Measurements from ENCODE around the gene MRPS6.

MRPS6 gene

DNA sequence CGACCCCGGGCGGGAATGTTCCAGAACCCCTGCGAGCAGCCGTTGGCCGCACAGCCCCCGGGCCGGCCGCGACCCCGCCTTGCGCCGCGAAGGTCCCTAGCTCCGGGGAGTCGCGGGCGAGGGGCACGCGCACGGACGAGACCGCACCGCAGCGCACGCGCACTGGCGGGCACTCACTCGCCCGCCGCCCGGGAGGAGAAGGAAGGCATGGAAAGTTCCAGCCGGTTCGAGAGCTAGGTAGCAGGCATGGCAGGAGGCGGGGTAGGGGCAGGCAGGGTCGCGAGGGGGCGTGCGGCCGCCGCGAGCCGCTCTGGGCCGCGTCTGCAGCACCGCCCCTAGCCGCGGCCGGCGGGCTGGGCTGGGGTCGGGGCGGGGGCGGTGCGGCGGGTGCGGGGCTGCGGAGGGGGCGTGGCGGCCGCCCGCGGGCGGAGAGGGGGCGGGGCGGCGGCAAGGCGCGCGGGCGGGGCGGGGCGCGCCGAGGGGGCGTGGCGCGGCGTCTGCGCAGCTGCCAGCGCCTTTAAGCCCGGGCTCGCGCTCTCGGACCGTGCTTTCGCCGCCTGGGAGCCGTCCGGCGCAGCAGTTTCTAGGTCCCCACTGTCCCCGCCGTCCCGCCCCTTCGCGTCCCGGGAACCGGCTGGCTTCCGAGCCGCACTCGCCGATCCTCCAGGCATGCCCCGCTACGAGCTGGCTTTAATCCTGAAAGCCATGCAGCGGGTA is at the start of gene MRPS6, which contains the start of gene SLC5A3:
Gene MRPS6, plus strand, starts transcription at position 547 of the 717 bp plus-strand sequence. Its CDS starts 123 bp downstream, at position 670.
Gene SLC5A3, plus strand, starts transcription at position 547 of the 717 bp plus-strand sequence. CDS start 21,621 bp downstream, outside the sequence.
- peak; percentile 73 for DNase-seq

DNA sequence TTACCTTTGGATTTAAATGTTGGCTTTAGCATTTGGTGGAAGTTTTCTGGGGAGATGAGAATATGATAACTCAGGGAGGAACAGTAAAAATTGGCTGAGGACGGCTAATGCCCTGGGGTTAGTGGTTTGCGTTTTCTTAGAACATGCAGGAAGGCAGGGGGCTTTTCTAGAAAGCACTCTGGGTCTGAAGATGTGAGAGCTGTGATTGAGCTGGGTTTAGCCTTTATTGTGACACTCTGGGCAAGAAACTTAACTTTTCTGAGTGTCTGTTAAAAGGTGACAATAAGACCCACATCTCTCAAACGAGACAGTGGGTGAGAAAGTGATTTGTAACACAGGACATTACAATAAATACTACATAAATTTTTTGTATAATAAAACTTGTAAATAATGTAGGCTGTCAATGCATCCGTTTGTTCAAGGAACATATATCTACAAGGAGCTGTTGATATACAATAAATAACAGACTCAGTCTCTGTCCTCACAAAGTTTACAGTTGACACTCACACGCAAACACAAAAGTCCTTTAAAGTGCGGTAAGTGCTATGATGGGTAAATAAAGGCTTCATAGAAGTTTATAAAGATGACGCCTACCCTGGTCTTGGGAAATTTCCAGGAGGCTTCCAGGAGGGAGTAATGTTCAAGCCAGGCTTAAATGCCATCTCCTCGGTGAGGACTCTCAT is 49.5 kb upstream of the MRPS6 start:
- no peak for DNase-seq

- DNase-seq = no peak
These were observed 49.0 kb upstream of the MRPS6 start for GRCh38 chr21:34024374-34024693.

DNA sequence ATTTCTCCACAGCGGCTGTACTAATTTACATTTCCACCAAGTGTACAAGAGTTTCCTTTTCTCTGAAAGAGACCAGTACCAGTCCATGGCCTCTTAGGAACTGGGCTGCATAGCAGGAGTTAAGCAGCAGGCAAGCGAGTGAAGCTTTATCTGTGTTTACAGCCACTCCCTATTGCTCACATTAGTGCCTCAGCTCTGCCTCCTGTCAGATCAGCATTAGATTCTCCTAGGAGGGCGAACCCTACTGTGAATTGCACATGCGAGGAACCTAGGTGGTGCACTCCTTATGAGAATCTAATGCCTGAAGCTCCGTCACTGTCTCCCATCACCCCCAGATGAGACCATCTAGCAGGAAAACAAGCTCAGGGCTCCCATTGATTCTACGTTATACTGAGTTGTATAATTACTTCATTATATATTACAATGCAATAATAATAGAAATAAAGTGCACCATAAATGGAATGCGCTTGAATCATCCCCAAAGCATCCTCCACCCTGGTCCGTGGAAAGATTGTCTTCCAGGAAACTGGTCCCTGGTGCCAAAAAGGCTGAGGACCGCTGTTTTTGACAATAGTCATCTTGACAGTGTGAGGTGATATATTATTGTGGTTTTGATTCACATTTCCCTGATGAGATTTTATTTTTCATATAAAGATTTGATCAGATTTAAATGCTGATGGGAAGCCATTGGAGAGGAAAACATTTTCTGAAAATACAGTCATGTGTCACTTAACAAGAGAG is 45.5 kb upstream of the MRPS6 start:
- no peak for DNase-seq

GRCh38 chr21:34029743-34030528 is 43.4 kb upstream of the MRPS6 start:
- peak; percentile 50 for DNase-seq

DNA sequence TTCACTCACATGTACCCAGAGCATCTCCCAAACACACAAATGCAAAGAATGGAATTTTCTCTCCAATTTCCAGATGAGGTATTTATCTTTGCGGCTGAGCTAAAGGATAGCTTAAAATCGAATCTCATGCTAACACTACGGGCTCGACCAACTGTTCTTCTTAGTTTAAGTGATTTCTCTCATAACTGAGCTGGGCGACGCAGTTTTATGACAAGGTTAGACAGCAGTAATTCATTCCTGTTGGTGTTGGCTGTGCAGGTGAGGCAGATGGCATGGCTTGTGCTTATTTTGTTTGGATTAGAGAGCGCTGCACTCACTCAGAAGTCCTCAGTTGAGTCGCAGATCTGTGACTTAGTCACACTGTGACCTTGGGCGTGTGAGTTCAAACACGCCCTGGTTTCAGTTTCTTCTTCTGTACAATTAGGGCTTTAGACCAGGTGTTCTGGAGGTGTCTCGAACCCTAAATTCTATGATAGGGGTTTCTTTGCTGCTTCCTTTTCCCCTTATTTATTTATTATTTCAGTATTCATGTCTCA is 41.5 kb upstream of the MRPS6 start:
- no peak for DNase-seq

DNA sequence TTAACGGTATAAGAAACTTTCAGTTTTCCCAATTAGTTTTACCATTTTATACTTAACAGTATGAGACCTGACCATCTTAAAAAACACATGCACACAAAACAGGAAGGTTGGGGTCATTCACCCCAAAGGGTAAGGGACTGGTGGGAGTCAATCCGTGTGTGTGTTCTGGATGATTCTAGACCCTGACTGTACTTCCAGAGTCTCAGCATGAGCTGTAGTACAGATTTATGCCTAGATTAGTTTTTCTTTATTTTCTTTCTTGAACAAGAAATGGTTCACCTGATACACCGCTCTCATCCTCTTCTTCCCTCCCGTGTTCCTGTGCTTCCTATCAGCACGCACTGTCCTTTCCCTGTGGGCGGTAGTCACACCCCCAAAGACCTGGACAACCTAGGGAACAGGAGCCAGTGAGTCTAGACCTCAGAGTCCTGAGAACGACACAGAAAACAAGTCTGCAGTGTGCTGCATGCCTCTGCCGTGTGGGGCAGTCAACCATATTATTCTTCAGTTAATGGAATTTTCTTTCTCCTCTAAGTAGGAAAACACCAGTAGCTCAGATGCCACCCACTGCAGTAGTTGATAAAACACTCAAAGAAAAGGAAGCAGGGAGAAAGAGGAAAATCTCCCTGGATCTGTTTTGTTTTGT is 38.9 kb upstream of the MRPS6 start:
- DNase-seq = no peak

DNA sequence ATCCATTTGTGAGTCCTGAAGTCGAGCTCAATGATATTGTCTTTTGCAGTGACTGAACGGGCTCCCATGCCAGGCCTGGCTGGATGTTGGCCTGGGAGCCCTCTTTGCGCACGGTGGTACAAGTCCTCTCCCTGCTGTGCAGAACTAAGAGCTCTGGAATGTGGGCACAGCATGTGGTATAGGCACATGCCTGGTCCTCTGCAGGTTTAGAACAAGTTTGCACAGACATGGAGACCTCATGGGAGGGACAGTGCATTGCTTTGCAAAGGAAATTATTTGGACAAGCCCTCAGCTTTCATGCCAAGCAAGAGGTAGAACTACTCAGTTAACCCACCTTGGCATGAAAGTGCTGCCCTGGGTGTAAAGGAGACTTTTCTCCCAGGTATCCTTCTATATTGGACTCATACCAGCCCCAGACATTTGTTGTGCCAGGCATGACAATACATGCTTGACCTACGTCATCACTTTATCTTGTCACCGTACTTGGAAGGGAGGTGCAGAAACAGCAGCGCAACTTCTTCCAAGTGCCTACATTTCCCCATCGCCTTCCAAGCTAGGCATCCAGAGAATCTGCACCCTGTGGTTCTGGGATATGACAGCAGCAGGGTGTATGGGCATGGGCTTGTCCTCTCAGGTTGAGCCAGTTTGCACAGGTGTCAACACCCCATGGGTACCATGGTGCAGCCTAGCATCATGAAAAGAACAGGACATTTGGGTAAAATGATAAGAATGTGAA is 37.6 kb upstream of the MRPS6 start:
- DNase-seq = no peak

- no peak for DNase-seq
These were observed 36.2 kb upstream of the MRPS6 start for GRCh38 chr21:34037009-34037795.

GRCh38 chr21:34039678-34040382 is 33.5 kb upstream of the MRPS6 start:
- no peak for DNase-seq

DNA sequence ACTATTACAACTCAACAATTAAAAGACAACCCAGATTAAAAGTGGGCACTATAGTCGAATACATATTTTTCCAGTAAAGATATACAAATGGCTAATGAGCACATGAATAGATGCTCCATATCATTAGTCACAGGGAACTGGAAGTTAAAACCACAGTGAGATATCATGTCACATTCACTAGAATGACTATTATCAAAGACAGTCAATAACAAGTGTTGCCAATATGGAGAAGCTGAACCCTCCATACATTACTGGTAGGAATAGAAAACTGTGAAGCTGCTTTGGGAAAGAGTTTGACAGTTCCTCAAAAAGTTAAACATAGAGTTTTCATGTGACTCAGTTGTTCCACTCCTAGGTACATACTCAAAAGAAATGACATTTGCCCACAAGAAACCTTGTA is 30.6 kb upstream of the MRPS6 start:
- DNase-seq = no peak

GRCh38 chr21:34043333-34043732 is 30.0 kb upstream of the MRPS6 start:
- no peak for DNase-seq

DNA sequence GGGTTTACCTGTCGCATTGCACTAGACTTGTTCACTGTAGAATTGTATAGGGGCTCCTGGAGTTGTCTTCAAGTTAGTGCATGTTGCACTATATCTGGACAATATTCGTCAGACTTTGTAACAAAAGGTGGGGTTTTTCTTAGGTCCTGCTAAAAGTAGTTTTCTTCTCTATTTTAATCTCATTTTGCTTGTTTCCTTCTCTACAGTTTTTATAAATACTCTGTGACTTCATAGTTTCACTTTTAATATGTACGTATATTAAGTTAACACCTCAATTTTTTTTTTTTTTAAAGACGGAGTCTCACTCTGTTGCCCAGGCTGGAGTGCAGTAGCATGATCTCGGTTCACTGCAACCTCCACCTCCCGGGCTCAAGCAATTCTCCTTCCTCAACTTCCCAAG is 26.5 kb upstream of the MRPS6 start:
- no peak for DNase-seq

DNA sequence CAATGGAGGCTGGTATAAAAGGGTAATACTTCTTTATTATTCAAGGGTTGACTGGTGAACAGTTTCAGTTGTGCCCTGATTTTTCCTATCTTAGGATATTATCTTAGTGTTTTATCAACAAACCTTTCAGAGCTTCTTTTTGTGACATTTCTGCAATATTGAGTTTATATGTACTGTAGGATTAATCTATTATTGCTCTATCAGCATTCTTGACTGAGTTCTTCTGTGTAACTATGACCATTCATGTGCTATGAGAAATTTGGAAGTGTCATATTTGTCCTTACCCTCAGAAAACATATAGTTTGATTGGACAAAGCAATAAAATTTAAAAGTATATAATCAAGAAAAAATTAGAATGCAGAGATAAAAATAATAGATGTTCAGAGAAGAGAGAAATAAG is 25.5 kb upstream of the MRPS6 start:
- DNase-seq = no peak

GRCh38 chr21:34052171-34052570 is 21.2 kb upstream of the MRPS6 start:
- no peak for DNase-seq

- DNase-seq = no peak
These were observed 19.1 kb upstream of the MRPS6 start for GRCh38 chr21:34054259-34054658.

- DNase-seq = no peak
These were observed 17.8 kb upstream of the MRPS6 start for GRCh38 chr21:34055615-34056014.

DNA sequence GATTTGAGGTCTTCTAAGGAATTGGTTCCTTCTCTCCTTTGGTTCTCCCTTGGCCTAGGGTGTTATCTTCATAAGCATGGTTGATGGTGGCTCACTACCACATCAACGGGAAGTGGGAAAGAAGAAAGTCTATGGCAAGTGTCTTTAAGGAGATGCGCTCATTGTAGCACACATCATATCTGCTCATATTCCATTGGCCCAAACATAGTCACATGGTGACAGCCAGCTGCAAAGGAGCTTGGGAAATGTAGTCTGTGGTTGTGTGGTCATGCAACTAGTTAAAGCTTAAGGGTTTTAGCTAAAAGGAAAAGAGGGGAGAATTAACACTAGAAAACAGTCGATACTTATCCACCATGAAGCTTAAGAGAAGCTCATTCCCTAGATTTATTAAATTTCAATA is 11.4 kb upstream of the MRPS6 start:
- no peak for DNase-seq

- DNase-seq = no peak
These were observed 8.4 kb upstream of the MRPS6 start for GRCh38 chr21:34065027-34065426.

DNA sequence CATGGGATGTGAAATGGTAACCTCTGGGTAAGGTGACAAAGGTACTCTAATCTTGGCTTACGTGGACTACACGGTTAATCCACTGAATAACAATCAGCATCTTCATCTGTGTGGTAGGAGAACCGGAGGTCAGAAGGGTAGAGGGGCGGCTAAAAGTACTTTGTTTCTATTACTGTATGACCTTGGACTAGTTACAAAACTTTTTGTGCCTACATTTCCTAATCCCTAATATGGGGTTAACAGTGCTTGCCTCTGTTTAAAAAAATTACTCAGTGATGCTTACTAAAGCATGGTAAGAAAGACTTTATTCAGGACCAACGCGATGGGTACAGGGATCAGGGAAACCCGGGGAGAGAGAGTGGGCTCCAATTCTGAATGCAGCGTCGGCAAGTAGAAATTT is 1.7 kb upstream of the MRPS6 start:
- DNase-seq = no peak
